PC-3 (cell line): ENCODE data around the gene PTPN3. TPM values are rescaled to one million over a fixed set of nuclear protein-coding genes. Genes with fewer than 3 reads are reported as not detected.
A peak's percentile ranks its signal among the peaks of the same experiment; 100 is the strongest.

Source experiments
- ATAC-seq: fragments of 200-7000 bp; cut with Tn5 transposase; 2 replicates; pipeline ENCODE4 v1.9.1; 2020; ENCODE audit warnings: mild to moderate bottlenecking, moderate library complexity
- BruUV-seq: library from RNA; stranded (reverse); fragments of 400-500 nt; replicated peaks from 2 replicates; lab custom pipeline; 2021; lab: Mats Ljungman, UMichigan
- CTCF ChIA-PET: fragments of 300-600 bp; sonication (Branson Sonifier 250); formaldehyde crosslinking; loops from one replicate; lab custom pipeline; 2022; ENCODE audit warnings: antibody characterized with exemption; lab: Charles Lee
- POLR2A ChIA-PET: fragments of 300-600 bp; sonication (Branson Sonifier 250); formaldehyde crosslinking; loops from one replicate; lab custom pipeline; 2022; ENCODE audit warnings: antibody characterized with exemption; ENCODE audit not compliant: unreplicated experiment; lab: Charles Lee
- DNase-seq: peaks from one replicate; pipeline ENCODE4 v3.0.0-alpha.2; 2015
- H2AFZ ChIP-seq: fragments of 300-600 bp; sonication (generic); 2 replicates; pipeline ENCODE4 v1.6.0; 2016; ENCODE audit warnings: antibody characterized with exemption, low read length
- H3F3A ChIP-seq: fragments of 300-600 bp; sonication (generic); one replicate; pipeline ENCODE4 v1.6.0; 2017; ENCODE audit warnings: antibody characterized with exemption, low read length, control low read depth, mild to moderate bottlenecking; ENCODE audit not compliant: unreplicated experiment
- H3K27ac ChIP-seq: fragments of 300-600 bp; sonication (generic); 2 replicates; pipeline ENCODE4 v1.5.1; 2016; ENCODE audit warnings: mild to moderate bottlenecking, low read length
- H3K27me3 ChIP-seq: fragments of 300-600 bp; sonication (generic); 2 replicates; pipeline ENCODE4 v1.6.1; 2016; ENCODE audit warnings: low read length, mixed read lengths
- H3K36me3 ChIP-seq: fragments of 300-600 bp; sonication (generic); 2 replicates; pipeline ENCODE4 v1.6.1; 2016; ENCODE audit warnings: low read depth, mixed run types, low read length, mixed read lengths
- H3K4me1 ChIP-seq: fragments of 300-600 bp; sonication (generic); 2 replicates; pipeline ENCODE4 v1.5.1; 2016; ENCODE audit warnings: low read length; ENCODE audit not compliant: insufficient read depth
- H3K4me2 ChIP-seq: fragments of 300-600 bp; sonication (generic); 2 replicates; pipeline ENCODE4 v1.6.0; 2016; ENCODE audit warnings: low read length
- H3K4me3 ChIP-seq: fragments of 300-600 bp; sonication (generic); 2 replicates; pipeline ENCODE4 v1.5.1; 2016; ENCODE audit warnings: mild to moderate bottlenecking, low read length, mixed read lengths
- H3K79me2 ChIP-seq: fragments of 300-600 bp; sonication (generic); 2 replicates; pipeline ENCODE4 v1.6.1; 2017; ENCODE audit warnings: low read length, mixed read lengths
- H3K9ac ChIP-seq: fragments of 300-600 bp; sonication (generic); 2 replicates; pipeline ENCODE4 v1.6.0; 2016; ENCODE audit warnings: mild to moderate bottlenecking, low read length
- H3K9me2 ChIP-seq: fragments of 300-600 bp; sonication (generic); replicated peaks from 2 replicates; pipeline ENCODE4 v1.6.1; 2016; ENCODE audit warnings: mixed run types, low read length, mixed read lengths
- H3K9me3 ChIP-seq: fragments of 300-600 bp; sonication (generic); 2 replicates; pipeline ENCODE4 v1.6.1; 2016; ENCODE audit warnings: low read length, mixed read lengths
- H4K20me1 ChIP-seq: fragments of 300-600 bp; sonication (generic); 2 replicates; pipeline ENCODE4 v1.6.1; 2016; ENCODE audit warnings: low read length, mixed read lengths
- CTCF ChIP-seq: fragments of 300-600 bp; sonication (generic); conservative IDR thresholded peaks from 2 replicates; pipeline ENCODE4 v1.5.1; 2017; ENCODE audit warnings: antibody characterized with exemption, low read depth, mild to moderate bottlenecking, low read length
- EZH2 ChIP-seq: fragments of 300-600 bp; sonication (generic); IDR thresholded peaks from one replicate; pipeline ENCODE4 v1.6.1; 2017; ENCODE audit warnings: antibody characterized with exemption, mild to moderate bottlenecking, low read length; ENCODE audit not compliant: unreplicated experiment
- EZH2phosphoT487 ChIP-seq: fragments of 300-600 bp; sonication (generic); IDR thresholded peaks from 2 replicates; pipeline ENCODE4 v1.6.1; 2018; ENCODE audit warnings: mild to moderate bottlenecking, antibody characterized with exemption, low read length, borderline replicate concordance
- intact Hi-C: fragments of 100-400 bp; cut with micrococcal nuclease; formaldehyde crosslinking; loops from 2 replicates; pipeline ENCODE4 v1.9.0; 2023
- total RNA-seq: library from RNA; depleted of rRNA; stranded (reverse); fragments of >200 nt; gene quantifications from 2 replicates; pipeline ENCODE4 v1.2.3, GENCODE V29; 2014

Gene PTPN3
- total RNA-seq, 1 experiment from 2014 or later, result 8.4 TPM

DNA sequence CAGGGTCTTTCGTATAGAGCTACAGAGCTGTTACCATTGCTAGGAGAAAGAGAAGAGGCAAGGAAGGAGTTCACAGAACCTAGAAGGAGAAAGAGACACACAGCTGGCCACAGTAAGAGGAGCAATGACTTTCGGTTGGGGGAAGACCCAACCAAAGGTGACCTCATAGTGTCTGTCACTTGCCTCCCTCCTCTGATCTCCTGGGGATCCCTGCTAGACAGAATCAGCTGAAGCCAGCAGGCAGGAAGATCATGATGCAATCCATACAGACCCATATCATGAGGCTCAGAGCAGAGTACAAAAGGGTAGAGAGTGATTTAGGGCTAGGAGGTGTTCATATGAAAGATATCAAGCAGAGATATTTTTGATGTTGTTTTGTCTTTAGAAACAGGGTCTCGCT, 151.2 kb downstream of the PTPN3 start:
- Histone ChIP-seq H3K9ac (no peak overlapping the region), H3K27ac (no peak overlapping the region), H2AFZ (no peak overlapping the region), H3K4me3 (no peak overlapping the region), H3F3A (no peaks in the 10 kb centered on the region), H3K4me2 (no peak overlapping the region), H3K36me3 (no peaks in the 10 kb centered on the region), H3K9me2 (no peaks in the 10 kb centered on the region), H3K79me2 (no peaks in the 10 kb centered on the region), H4K20me1 (no peaks in the 10 kb centered on the region), H3K27me3 (no peaks in the 10 kb centered on the region), H3K4me1 (peaks cover 23% of the 10 kb centered on the region), H3K9me3 (no peaks in the 10 kb centered on the region)
- no TSS peak for BruUV-seq
- no peak for TF ChIP-seq EZH2phosphoT487
- TF ChIP-seq CTCF, result no peak
- no peak for TF ChIP-seq EZH2
- no peak for ATAC-seq
- ChIA-PET POLR2A (no interaction called here), CTCF (no interaction called here)
- intact Hi-C loops, result no loop called here
- no peak for DNase-seq

DNA sequence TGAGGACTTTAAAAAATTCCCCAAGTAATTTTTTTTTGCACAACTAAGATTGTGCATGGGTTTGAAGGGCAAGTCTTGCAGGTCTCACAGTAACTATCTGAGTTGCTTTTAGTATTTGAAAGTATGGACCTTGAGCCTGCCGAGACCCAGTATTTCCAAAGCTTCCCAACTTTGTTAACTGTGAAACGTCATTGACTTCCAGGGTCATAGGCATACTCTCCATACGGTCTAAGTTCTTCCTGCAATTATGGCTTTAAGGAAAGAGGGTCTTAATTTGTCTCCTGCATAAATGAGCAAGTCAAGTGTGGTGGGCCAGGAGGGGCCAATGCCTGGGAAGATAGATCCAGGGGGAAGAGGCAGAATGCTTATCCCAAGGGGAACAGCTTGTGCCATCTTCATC, 153.2 kb downstream of the PTPN3 start:
- peak overlapping the region; percentile 66; the same call in 1 of the 2 replicates for H2AFZ ChIP-seq
- DNase-seq, result no peak
- H3K27me3 ChIP-seq, result no peaks in the 10 kb centered on the region
- no peak overlapping the region for H3K4me3 ChIP-seq
- no peaks in the 10 kb centered on the region for H3K79me2 ChIP-seq
- H3K9me3 ChIP-seq, result no peaks in the 10 kb centered on the region
- POLR2A ChIA-PET, result no interaction called here
- peak overlapping the region; percentile 45 for H3K27ac ChIP-seq
- peak overlapping the region; percentile 48 for H3K4me2 ChIP-seq
- H3K36me3 ChIP-seq, result no peaks in the 10 kb centered on the region
- intact Hi-C loops, result no loop called here
- no peak overlapping the region for H3K9ac ChIP-seq
- TF ChIP-seq EZH2phosphoT487 (no peak), EZH2 (no peak), CTCF (no peak)
- no peak for ATAC-seq
- no peaks in the 10 kb centered on the region for H3K9me2 ChIP-seq
- no TSS peak for BruUV-seq
- no peaks in the 10 kb centered on the region for H3F3A ChIP-seq
- CTCF ChIA-PET, result interaction anchor here (1.2 kb wide), 1 partner anchor 162 kb away, joined by 4 read pairs; no protein-coding TSS in a partner anchor
- no peaks in the 10 kb centered on the region for H4K20me1 ChIP-seq
- H3K4me1 ChIP-seq, result peaks cover 20% of the 10 kb centered on the region

- Histone ChIP-seq H3F3A (no peaks in the 10 kb centered on the region), H3K4me2 (no peak overlapping the region), H4K20me1 (no peaks in the 10 kb centered on the region), H3K9ac (no peak overlapping the region), H3K9me3 (no peaks in the 10 kb centered on the region), H3K4me1 (peaks cover 10% of the 10 kb centered on the region), H3K27me3 (no peaks in the 10 kb centered on the region), H3K27ac (no peak overlapping the region), H3K4me3 (no peak overlapping the region), H3K79me2 (no peaks in the 10 kb centered on the region), H3K36me3 (no peaks in the 10 kb centered on the region), H3K9me2 (no peaks in the 10 kb centered on the region), H2AFZ (no peak overlapping the region)
- ChIA-PET CTCF (no interaction called here), POLR2A (no interaction called here)
- TF ChIP-seq CTCF (no peak), EZH2 (no peak), EZH2phosphoT487 (no peak)
- no peak for ATAC-seq
- intact Hi-C loops, result no loop called here
- BruUV-seq, result no TSS peak
- DNase-seq, result no peak
Observed at GRCh38 chr9:109342878-109343277, 155.2 kb downstream of the PTPN3 start.
